Skeletal muscle satellite cell (primary cell): ENCODE results near the gene CELF6.
A peak's percentile ranks its signal among the peaks of the same experiment; 100 is the strongest.
"Not testable (repeated sequence)": the region's sequence is repeated elsewhere in the genome, so short reads cannot be mapped to it uniquely, and the experiment has no call there.

Source experiments
- H3K27me3 ChIP-seq: 2 replicates; pipeline ENCODE4 v1.7.0; 2013; ENCODE audit warnings: low read length; ENCODE audit not compliant: control insufficient read depth, insufficient read depth
- H3K36me3 ChIP-seq: 2 replicates; pipeline ENCODE4 v1.7.0; 2013; ENCODE audit warnings: mild to moderate bottlenecking, control low read depth, low read length; ENCODE audit not compliant: insufficient read depth
- H3K4me1 ChIP-seq: 2 replicates; pipeline ENCODE4 v1.7.0; 2013; ENCODE audit warnings: low read length; ENCODE audit not compliant: control insufficient read depth, insufficient read depth
- H3K4me2 ChIP-seq: 2 replicates; pipeline ENCODE4 v1.7.0; 2013; ENCODE audit warnings: mild to moderate bottlenecking, low read length
- H3K4me3 ChIP-seq: 2 replicates; pipeline ENCODE4 v1.7.0; 2013; ENCODE audit warnings: low read length
- H3K9ac ChIP-seq: 2 replicates; pipeline ENCODE4 v1.7.0; 2013; ENCODE audit warnings: mild to moderate bottlenecking, low read depth, low read length, moderate library complexity
- H3K9me3 ChIP-seq: replicated peaks from 2 replicates; pipeline ENCODE4 v1.7.0; 2013; ENCODE audit warnings: mild to moderate bottlenecking, control low read depth, low read length

Gene CELF6

DNA sequence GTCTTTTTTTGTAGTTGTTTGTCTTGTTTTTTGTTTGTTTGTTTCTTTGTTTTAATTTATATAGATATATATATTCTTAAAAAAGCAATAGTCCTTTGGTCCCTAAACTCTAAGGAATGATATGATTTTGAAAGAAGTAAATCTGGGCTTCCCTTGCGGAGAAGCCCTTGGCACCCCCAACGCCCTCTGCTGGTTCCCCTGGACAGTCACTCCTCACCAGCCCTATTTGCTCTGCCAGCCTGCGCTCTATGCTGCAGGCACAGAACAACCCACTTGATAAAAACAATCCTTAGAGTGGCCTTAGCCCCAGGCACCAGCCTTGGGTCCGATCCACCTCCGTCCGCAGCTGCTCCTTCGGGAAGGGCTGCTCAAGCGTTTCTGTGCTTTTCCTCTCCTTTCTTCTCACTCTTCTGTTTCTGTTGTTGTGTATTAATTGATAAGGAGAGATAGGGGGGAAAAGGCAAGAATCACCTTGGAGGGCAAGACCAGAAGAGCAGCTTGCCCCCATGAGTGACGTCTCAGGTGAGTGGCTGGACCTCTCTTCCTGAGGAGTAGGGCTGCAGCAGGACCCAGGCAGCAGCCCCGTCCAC lies 33.9 kb downstream of the CELF6 start:
- no peak overlapping the region for H3K4me2 ChIP-seq
- H3K4me3 ChIP-seq: no peak overlapping the region
- no peaks in the 10 kb centered on the region for H3K4me1 ChIP-seq
- no peaks in the 10 kb centered on the region for H3K36me3 ChIP-seq
- peaks cover 10% of the 10 kb centered on the region for H3K27me3 ChIP-seq
- no peaks in the 10 kb centered on the region for H3K9me3 ChIP-seq
- H3K9ac ChIP-seq: no peak overlapping the region

DNA sequence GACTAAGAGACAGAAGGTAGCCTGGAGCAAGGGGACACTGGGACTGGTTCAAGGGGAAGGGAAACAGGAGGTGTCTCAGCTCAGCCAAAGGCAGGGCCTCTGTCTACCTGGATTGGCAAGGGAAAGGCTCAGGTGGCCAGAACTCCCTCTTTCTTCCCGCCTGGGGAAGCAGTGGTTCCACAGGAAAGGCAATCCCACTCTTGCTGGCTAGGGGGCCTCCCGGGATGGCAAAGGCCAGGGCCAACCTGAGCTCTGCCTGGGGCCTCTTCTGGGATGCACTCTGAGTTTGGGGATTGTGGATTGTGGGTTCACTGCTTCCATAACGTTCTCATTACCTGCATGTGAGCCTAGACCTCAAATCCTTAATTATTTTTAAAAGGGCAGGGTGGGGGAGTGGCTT lies 34.6 kb downstream of the CELF6 start:
- Histone ChIP-seq H3K9me3 (no peaks in the 10 kb centered on the region), H3K9ac (no peak overlapping the region), H3K36me3 (no peaks in the 10 kb centered on the region), H3K4me3 (no peak overlapping the region), H3K4me2 (no peak overlapping the region), H3K27me3 (peaks cover 5% of the 10 kb centered on the region), H3K4me1 (no peaks in the 10 kb centered on the region)

DNA sequence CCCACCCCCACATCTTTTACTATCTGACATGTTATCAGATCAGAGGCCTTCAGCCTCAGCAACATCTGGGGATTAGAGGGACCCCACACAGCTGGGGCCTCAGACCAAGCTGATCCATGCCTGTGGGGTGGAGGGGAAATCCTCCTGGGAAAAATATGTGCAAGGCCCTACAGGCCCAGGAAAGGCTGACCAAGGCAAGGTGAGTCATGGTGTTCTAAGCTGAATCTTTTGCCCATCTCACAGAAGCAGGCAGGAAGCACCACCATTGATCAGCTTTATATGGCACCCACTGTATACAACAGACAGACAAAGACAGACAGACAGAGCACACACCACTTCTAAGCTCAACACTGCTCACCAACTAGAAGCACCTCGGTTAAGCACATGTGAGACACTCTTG lies 35.2 kb downstream of the CELF6 start:
- no peaks in the 10 kb centered on the region for H3K27me3 ChIP-seq
- H3K36me3 ChIP-seq: no peaks in the 10 kb centered on the region
- no peak overlapping the region for H3K4me2 ChIP-seq
- H3K4me3 ChIP-seq: no peak overlapping the region
- H3K4me1 ChIP-seq: no peaks in the 10 kb centered on the region
- no peak overlapping the region for H3K9ac ChIP-seq
- no peaks in the 10 kb centered on the region for H3K9me3 ChIP-seq

DNA sequence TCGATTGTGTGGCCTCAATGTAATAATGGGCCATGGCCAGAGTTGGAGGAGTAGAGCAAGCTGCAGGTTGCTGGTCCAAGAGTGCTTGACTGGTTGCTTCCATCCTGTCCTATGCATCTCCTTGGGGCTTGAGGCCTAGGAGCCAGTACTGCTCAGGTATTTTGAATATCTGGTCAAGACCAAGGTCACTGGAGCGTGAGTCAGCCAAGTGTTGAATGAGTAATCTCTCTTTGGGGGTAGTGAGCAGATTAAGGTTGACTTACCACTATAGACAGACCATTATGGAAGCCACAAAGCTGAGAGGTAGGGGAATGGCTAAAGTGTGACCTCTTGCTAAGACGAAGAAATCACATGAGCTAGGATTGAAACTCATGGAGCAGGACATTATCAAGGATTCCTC lies 38.2 kb downstream of the CELF6 start:
- Histone ChIP-seq H3K4me2 (no peak overlapping the region), H3K36me3 (no peaks in the 10 kb centered on the region), H3K4me1 (no peaks in the 10 kb centered on the region), H3K9ac (no peak overlapping the region), H3K27me3 (no peaks in the 10 kb centered on the region), H3K9me3 (no peaks in the 10 kb centered on the region), H3K4me3 (no peak overlapping the region)

DNA sequence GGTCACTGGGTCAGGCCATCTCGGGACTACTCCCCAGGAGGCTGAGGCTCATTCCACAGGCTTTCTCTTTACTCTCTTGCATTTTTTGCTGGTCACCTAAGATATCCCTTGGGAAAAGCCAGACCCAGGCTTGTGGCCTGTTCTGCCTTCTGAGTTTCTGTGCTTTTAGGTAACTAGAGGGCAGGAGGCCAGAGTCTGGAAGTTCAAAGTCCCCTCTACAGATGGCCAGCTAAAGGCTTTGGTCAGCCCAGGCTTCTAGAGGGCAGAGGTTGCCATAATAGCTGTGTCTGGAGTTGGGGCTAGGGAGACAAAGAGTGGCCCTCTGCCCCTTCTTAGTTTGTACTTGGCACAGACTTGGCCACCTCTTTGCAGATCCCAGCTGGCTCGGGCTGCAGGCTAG lies 39.2 kb downstream of the CELF6 start:
- H3K4me3 ChIP-seq: no peak overlapping the region

DNA sequence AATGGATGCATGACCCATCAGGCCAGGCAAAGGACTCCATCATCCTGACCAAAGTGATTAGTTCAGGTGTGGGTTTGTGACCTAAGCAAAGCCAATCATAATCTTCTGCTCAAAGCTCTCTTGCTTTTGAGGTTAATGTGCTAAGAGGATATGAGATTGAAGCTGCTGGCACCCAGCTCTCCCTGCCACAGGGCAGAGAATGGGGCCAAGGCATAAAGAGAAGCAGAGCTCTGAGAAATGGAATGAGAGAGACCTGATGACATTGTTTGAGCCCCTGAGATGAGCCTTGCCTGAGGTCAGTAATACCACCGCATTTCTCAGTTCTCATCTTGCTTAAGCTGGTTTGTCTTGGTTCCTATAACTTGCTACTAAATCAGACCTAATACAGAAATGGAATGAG lies 41.2 kb downstream of the CELF6 start:
- Histone ChIP-seq H3K9me3 (no peaks in the 10 kb centered on the region), H3K4me2 (no peak overlapping the region), H3K4me1 (peaks cover 7% of the 10 kb centered on the region), H3K36me3 (no peaks in the 10 kb centered on the region), H3K27me3 (no peaks in the 10 kb centered on the region), H3K4me3 (no peak overlapping the region), H3K9ac (no peak overlapping the region)

More for the DNA sequence above, 39.2 kb downstream of the CELF6 start:
- no peaks in the 10 kb centered on the region for H3K36me3 ChIP-seq
- H3K4me1 ChIP-seq: peaks cover 7% of the 10 kb centered on the region
- no peaks in the 10 kb centered on the region for H3K27me3 ChIP-seq
- H3K4me2 ChIP-seq: no peak overlapping the region
- H3K9me3 ChIP-seq: no peaks in the 10 kb centered on the region
- no peak overlapping the region for H3K9ac ChIP-seq

DNA sequence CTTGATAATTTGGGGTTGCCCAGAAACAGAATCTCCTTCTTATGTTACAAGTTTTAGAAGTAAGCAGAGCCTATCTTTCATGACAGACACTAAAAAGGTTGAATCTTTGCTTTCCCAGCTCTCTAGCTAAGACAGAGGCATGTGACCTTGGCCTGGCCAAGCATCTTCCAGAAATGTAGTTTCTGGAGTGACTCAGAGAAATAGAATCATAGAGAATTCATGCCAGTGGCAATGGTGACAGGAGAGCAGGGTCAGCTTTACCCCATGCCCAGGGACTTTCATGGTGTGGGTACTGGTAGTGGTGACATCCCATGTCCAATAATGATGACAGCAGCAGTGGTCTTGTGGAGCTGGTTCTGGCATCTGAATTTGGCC lies 43.6 kb downstream of the CELF6 start:
- Histone ChIP-seq H3K9me3 (no peaks in the 10 kb centered on the region), H3K36me3 (no peaks in the 10 kb centered on the region), H3K4me3 (no peak overlapping the region), H3K9ac (no peak overlapping the region), H3K4me1 (peaks cover 18% of the 10 kb centered on the region), H3K4me2 (no peak overlapping the region), H3K27me3 (no peaks in the 10 kb centered on the region)

DNA sequence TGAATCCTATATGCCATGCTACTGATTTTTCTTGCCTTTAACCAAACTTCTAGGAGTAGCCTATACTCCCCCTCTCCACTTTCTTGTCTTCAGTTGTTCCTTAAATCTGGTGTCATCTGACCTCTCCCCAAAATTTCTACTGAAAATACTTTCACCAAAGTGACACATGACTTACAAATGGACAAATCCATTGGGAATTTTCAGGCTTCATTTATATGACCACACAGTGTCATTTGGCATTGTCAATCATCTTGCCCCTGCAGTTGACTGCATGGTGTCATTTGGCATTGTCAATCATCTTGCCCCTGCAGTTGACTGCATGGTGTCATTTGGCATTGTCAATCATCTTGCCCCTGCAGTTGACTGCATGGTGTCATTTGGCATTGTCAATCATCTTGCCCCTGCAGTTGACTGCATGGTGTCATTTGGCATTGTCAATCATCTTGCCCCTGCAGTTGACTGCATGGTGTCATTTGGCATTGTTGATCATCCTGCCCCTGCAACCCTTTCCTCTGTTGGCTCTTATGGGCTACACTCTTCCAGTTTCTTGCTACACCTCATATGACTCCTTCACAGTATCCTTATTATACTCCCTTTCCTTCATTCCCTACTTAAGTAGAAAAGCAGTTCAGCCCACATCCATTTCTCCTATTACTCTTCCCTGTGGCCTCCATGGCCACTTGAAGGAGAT lies 44.2 kb downstream of the CELF6 start:
- H3K4me1 ChIP-seq: peaks cover 23% of the 10 kb centered on the region
- not testable (repeated sequence) for H3K9ac ChIP-seq, H3K27me3 ChIP-seq, H3K36me3 ChIP-seq, H3K4me2 ChIP-seq, H3K4me3 ChIP-seq, H3K9me3 ChIP-seq

DNA sequence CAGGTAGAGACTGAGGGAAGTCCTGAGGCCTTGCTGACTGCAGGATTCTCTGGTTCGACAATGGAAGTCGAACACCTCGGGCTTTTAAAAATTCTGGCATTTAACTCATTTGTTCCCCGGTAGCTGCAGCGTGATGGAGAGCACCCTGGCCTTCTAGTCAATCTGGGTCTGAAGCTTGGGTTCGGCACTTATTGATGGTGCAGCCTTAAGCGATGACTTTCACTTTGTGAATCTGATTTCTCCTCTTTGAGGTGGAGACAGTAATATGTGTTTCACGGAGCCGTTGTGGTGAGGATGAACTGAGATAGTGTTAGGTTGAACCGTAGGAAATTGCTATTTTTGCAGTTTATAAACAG lies 47.0 kb downstream of the CELF6 start:
- H3K27me3 ChIP-seq: no peaks in the 10 kb centered on the region
- H3K9me3 ChIP-seq: no peaks in the 10 kb centered on the region
- peak overlapping the region; percentile 87 for H3K4me3 ChIP-seq
- H3K36me3 ChIP-seq: peaks cover 6% of the 10 kb centered on the region
- H3K4me2 ChIP-seq: peak overlapping the region; percentile 86
- peak overlapping the region; percentile 70 for H3K9ac ChIP-seq
- H3K4me1 ChIP-seq: peaks cover 28% of the 10 kb centered on the region

DNA sequence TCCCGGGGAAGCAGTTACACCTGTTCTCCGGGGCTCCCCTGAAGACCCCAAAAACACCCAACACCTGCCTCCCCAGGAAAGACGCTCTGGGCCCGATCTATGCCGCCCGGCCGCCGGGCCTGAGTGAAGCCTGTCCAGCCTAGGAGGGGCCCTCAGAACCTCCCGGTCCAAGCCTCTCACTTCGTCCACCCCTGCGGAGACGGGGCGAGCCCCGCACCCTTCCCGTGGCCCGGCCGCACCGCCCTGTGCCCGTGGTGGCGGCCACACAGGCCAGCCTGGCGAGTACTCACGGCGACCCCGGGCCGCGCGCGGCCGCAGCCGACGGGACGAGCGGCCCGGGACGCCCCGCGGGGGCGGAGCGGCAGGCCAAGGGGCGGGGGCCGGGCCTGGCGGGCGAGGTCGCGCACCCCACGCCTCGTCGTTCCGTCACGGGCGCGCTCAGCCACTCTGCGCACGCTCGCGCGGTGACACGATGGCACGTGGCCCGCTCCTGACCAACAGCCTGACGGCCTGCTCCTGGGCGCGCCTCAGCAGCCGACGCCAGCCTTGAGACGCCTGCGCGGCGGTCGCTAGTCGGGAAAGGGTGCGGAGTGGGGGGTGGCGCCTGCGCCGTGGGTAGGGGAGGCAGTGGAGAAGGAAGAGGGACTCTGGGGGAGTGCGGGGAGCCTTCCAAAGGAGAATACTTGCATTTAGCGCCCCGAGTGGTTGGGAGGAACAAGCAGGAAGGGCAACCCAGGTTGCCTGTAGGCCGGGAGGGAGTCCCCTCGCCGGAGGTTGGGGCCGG lies 47.6 kb downstream of the CELF6 start, which contains the start of gene PARP6:
Gene PARP6 (minus strand): TSS at position 342 of the 784 bp plus-strand sequence. CDS start 5,077 bp downstream, outside the sequence.
- peaks cover 12% of the 10 kb centered on the region for H3K36me3 ChIP-seq
- H3K4me1 ChIP-seq: peaks cover 28% of the 10 kb centered on the region
- peak within 1 kb of the TSS; percentile 86 for H3K4me2 ChIP-seq
- peak within 1 kb of the TSS; percentile 87 for H3K4me3 ChIP-seq
- no peaks in the 10 kb centered on the region for H3K9me3 ChIP-seq
- H3K27me3 ChIP-seq: no peaks in the 10 kb centered on the region
- H3K9ac ChIP-seq: peak within 1 kb of the TSS; percentile 95

DNA sequence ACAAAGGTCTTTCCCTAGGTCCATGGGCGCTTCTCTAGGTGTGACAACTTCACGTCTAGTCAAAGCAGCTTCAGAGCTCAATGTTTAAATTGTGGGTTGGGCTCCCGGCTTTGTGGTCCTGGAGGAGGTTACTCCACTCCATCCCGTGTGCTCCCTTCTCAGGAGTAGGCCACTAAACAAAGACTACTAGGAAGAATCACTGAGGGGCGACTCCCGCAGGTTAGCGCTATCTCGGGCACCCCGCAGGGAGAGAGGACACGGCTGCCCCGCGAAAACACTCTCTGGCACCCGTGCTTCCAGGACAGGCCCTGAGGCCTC lies 48.1 kb downstream of the CELF6 start:
- Histone ChIP-seq H3K9me3 (no peaks in the 10 kb centered on the region), H3K4me3 (peak overlapping the region; percentile 87), H3K4me1 (peaks cover 28% of the 10 kb centered on the region), H3K27me3 (no peaks in the 10 kb centered on the region), H3K36me3 (peaks cover 17% of the 10 kb centered on the region), H3K9ac (peak overlapping the region; percentile 95), H3K4me2 (peak overlapping the region; percentile 86)
